Neutrophil (primary cell): Measurements from ENCODE around the gene UTP20.

Experiments
- H3K27ac ChIP-seq: fragments of 200-600 bp; sonication (generic); 2 replicates; pipeline ENCODE4 v1.5.1; 2016; ENCODE audit warnings: mild to moderate bottlenecking, moderate library complexity
- H3K27me3 ChIP-seq: fragments of 200-600 bp; sonication (generic); 2 replicates; pipeline ENCODE4 v1.6.0; 2016; ENCODE audit warnings: mild to moderate bottlenecking
- H3K36me3 ChIP-seq: fragments of 200-600 bp; sonication (generic); 2 replicates; pipeline ENCODE4 v1.5.1; 2017
- H3K4me1 ChIP-seq, 2 experiments: fragments of 200-600 bp in 1 of 2; sonication (generic) in 1 of 2; 1 replicate in 1 of 2; 2 replicates in 1 of 2; pipeline versions ENCODE4 v1.5.1 to v1.6.1; 2013 to 2016; ENCODE audit warnings: low read depth in 1 of 2, low read length in 1 of 2, mild to moderate bottlenecking in 1 of 2, moderate library complexity in 1 of 2; ENCODE audit not compliant: control insufficient read depth in 1 of 2, insufficient read depth in 1 of 2
- H3K4me3 ChIP-seq, 2 experiments: fragments of 200-600 bp in 1 of 2; sonication (generic) in 1 of 2; 1 replicate in 1 of 2; 2 replicates in 1 of 2; pipeline ENCODE4 v1.5.1; 2013 to 2016; ENCODE audit warnings: low read depth in 1 of 2, low read length in 1 of 2, mild to moderate bottlenecking in 1 of 2, moderate library complexity in 1 of 2
- H3K9me3 ChIP-seq: fragments of 200-600 bp; sonication (generic); 2 replicates; pipeline ENCODE4 v1.5.1; 2016
- TF ChIP-seq, protein P1 (sequence below): fragments of 200-600 bp; sonication (generic); IDR thresholded peaks from 2 replicates; pipeline ENCODE4 v1.5.1; 2016; ENCODE audit warnings: antibody characterized with exemption

Gene UTP20

DNA sequence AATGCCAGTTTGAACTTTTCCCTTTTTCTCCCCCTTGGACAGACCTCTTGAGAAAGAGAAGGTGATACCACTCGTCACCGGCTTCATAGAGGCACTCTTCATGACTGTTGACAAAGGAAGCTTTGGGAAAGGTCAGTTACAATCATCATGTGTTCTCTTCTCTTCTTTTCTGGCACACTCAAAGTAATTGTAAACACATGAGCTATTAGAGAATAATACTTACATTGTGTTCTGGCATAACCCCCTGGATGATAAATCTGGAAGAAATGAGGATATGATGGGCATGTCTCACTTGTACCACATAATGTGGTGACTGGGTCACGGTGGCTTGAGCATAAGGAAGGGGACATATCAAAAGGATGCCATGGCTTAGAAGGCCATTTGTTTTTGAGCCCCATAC, 20.0 kb downstream of the UTP20 start:
- Histone ChIP-seq H3K4me3 (no peak overlapping the region), H3K9me3 (no peaks in the 10 kb centered on the region), H3K27me3 (no peaks in the 10 kb centered on the region), H3K4me1 (no peaks in the 10 kb centered on the region), H3K36me3 (peaks cover 5% of the 10 kb centered on the region), H3K27ac (no peak overlapping the region)
- TF ChIP-seq, protein P1, sequence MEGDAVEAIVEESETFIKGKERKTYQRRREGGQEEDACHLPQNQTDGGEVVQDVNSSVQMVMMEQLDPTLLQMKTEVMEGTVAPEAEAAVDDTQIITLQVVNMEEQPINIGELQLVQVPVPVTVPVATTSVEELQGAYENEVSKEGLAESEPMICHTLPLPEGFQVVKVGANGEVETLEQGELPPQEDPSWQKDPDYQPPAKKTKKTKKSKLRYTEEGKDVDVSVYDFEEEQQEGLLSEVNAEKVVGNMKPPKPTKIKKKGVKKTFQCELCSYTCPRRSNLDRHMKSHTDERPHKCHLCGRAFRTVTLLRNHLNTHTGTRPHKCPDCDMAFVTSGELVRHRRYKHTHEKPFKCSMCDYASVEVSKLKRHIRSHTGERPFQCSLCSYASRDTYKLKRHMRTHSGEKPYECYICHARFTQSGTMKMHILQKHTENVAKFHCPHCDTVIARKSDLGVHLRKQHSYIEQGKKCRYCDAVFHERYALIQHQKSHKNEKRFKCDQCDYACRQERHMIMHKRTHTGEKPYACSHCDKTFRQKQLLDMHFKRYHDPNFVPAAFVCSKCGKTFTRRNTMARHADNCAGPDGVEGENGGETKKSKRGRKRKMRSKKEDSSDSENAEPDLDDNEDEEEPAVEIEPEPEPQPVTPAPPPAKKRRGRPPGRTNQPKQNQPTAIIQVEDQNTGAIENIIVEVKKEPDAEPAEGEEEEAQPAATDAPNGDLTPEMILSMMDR: no peak

DNA sequence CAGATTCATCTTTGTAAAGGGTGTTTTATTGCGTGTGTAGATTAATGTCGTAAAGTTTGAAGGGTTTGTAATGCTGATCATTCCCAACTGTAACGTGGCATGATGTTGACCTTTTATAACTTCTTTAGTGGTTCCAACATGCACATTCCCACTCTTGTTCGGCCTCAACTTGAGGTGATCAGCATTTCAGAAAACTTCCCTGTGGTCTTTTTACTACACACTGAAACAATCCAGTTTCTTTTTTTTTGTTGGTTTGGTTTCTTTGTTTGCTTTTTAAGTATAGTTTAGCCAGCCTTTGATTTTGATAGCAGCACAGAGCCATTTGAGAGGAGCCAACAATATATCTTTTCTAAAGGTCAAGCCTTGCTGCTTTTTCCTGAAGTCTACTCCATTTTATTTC, 22.8 kb downstream of the UTP20 start:
- Histone ChIP-seq H3K27ac (no peak overlapping the region), H3K36me3 (peaks cover 5% of the 10 kb centered on the region), H3K4me1 (no peaks in the 10 kb centered on the region), H3K27me3 (no peaks in the 10 kb centered on the region), H3K9me3 (no peaks in the 10 kb centered on the region), H3K4me3 (no peak overlapping the region)
- TF ChIP-seq, protein P1: no peak

DNA sequence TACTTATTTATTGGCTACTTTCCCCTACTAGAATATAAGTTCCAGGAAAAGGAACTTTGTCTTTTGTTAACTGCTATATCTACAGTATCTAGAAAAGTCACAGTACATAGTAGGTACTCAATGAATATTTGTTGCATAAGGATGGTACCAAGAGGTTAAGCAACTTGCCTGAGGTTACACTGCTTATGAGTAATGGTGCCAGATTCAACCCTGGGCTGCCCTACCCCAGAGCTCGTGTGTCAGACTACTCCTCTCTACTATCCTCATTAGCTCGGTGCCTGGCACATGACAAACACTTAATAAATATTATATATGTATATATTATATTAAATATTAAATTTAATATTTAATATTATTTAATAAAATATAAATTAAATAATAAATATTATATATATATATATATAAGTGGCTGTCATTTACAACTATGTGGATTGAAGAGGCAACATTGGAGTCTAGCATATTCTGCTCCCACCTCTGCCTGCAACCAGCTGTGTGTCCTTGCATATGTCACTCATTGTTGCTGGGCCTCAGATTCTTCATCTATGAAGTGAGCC, 25.4 kb downstream of the UTP20 start:
- H3K4me3 ChIP-seq: no peak overlapping the region
- H3K27me3 ChIP-seq: no peaks in the 10 kb centered on the region
- no peaks in the 10 kb centered on the region for H3K9me3 ChIP-seq
- H3K27ac ChIP-seq: no peak overlapping the region
- no peaks in the 10 kb centered on the region for H3K4me1 ChIP-seq
- TF ChIP-seq, protein P1: no peak
- H3K36me3 ChIP-seq: no peaks in the 10 kb centered on the region

DNA sequence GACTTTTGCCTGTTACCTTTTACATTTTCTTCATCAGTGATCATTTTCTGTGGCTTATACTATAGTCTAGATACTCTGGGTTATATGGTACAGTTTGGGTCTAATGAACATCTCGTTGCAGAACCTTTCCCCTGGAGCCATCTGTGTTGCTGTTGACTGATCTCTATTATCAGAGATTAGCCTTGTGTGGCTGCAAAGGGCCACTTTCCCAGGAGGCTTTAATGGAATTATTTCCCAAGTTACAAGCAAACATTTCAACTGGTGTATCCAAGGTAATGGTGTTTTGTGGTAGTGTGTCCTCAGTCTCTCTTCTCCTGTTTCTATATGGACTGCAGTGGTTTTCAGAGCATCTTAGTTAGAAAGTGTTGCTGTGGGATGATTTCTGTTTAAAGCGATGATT, 25.9 kb downstream of the UTP20 start:
- TF ChIP-seq, protein P1: no peak
- H3K4me1 ChIP-seq: no peaks in the 10 kb centered on the region
- no peaks in the 10 kb centered on the region for H3K27me3 ChIP-seq
- H3K4me3 ChIP-seq: no peak overlapping the region
- no peaks in the 10 kb centered on the region for H3K9me3 ChIP-seq
- H3K27ac ChIP-seq: no peak overlapping the region
- no peaks in the 10 kb centered on the region for H3K36me3 ChIP-seq

DNA sequence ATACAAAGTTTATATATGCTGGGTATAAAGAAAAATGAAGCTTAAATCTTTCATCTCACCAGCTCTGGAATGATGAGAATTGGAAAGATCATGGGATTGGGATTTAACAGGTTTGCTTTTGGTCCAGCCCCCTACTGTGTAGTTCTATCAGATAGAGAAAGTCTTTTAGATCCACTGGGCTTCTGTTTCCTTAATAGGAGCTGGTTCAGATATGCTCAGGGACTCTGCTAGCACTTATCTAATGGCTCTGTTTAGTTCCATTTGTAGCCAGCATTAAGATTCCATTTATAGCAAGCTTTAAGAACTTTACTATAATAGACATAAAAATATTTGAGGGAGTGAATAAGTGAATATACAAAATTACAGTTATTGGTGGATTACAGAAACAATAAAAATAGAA, 42.6 kb downstream of the UTP20 start:
- no peaks in the 10 kb centered on the region for H3K9me3 ChIP-seq
- H3K4me3 ChIP-seq: no peak overlapping the region
- H3K27me3 ChIP-seq: no peaks in the 10 kb centered on the region
- no peak overlapping the region for H3K27ac ChIP-seq
- TF ChIP-seq, protein P1: no peak
- no peaks in the 10 kb centered on the region for H3K4me1 ChIP-seq
- no peaks in the 10 kb centered on the region for H3K36me3 ChIP-seq

DNA sequence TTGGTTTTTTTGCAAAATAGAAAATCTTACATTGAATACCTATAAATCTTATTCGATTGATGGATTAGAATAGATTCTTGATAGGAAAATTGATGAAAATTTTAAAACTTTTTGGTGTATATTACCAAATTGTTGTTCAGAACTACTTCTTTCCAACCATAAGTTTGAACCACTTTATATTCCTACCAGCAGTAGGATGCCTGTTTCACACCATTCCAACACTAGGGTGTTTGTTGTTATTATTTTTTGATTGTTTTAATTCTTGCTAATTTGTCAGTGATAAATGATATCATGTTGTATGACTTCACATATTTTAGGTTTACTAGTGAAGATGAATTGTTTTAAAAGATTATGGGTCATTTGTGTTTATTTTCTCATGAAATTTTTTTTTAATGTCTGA, 43.4 kb downstream of the UTP20 start:
- H3K36me3 ChIP-seq: no peaks in the 10 kb centered on the region
- no peaks in the 10 kb centered on the region for H3K9me3 ChIP-seq
- no peaks in the 10 kb centered on the region for H3K4me1 ChIP-seq
- TF ChIP-seq, protein P1: no peak
- no peaks in the 10 kb centered on the region for H3K27me3 ChIP-seq
- H3K27ac ChIP-seq: no peak overlapping the region
- H3K4me3 ChIP-seq: no peak overlapping the region
